SK-N-SH (cell line): ENCODE results near the gene PPP2R2B. TPM values are rescaled to one million over a fixed set of nuclear protein-coding genes. Genes with fewer than 3 reads are reported as not detected.

ENCODE experiments used
- CTCF ChIA-PET: fragments of 300-600, 350-600 bp; formaldehyde crosslinking; extraction: SDS; loops from one replicate; lab custom pipeline; 2021; lab: Yijun Ruan, JAX
- POLR2A ChIA-PET: fragments of 350-600 bp; sonication (Branson Sonifier 250); formaldehyde crosslinking; extraction: SDS; loops from one replicate; lab custom pipeline; 2020; ENCODE audit warnings: antibody characterized with exemption, inconsistent platforms; lab: Yijun Ruan, JAX
- DNase-seq: peaks from one replicate; pipeline ENCODE4 v3.0.0; 2012
- H2AFZ ChIP-seq: fragments of 200-600 bp; sonication (generic); 2 replicates; pipeline ENCODE4 v1.8.1; 2016; ENCODE audit warnings: antibody characterized with exemption, mild to moderate bottlenecking, low read depth
- H3F3A ChIP-seq: fragments of 200-600 bp; sonication (generic); replicated peaks from 2 replicates; pipeline ENCODE3; 2016; ENCODE audit warnings: antibody characterized with exemption, mild to moderate bottlenecking; ENCODE audit not compliant: insufficient read depth
- H3K27ac ChIP-seq, 2 experiments: fragments of 200-500 bp in 1 of 2; fragments of 200-600 bp in 1 of 2; sonication (Bioruptor generic) in 1 of 2; sonication (generic), shearing (Covaris generic) in 1 of 2; 2 replicates each; pipeline versions ENCODE4 v1.5.1 to v1.6.1; 2014 to 2016; ENCODE audit warnings: low read depth in 2 of 2, inconsistent platforms in 1 of 2, low read length in 1 of 2, mild to moderate bottlenecking in 1 of 2, mixed read lengths in 1 of 2
- H3K27me3 ChIP-seq: fragments of 200-600 bp; sonication (generic), shearing (Covaris generic); 2 replicates; pipeline ENCODE4 v1.6.1; 2016; ENCODE audit warnings: mixed run types; ENCODE audit not compliant: insufficient read depth
- H3K36me3 ChIP-seq, 2 experiments: fragments of 200-500 bp in 1 of 2; fragments of 200-600 bp in 1 of 2; sonication (Bioruptor generic) in 1 of 2; sonication (generic) in 1 of 2; replicated peaks in 1 of 2; 2 replicates each; pipeline versions ENCODE3 to v1.5.1; 2014 to 2016; ENCODE audit warnings: low read length in 1 of 2, mild to moderate bottlenecking in 1 of 2; ENCODE audit not compliant: insufficient read depth in 2 of 2, control insufficient read depth in 1 of 2
- H3K4me1 ChIP-seq, 2 experiments: fragments of 200-500 bp in 1 of 2; fragments of 200-600 bp in 1 of 2; sonication (Bioruptor generic) in 1 of 2; sonication (generic), shearing (Covaris generic) in 1 of 2; 2 replicates each; pipeline versions ENCODE4 v1.5.1 to v1.6.1; 2014 to 2016; ENCODE audit warnings: low read depth in 1 of 2, low read length in 1 of 2, mixed run types in 1 of 2; ENCODE audit not compliant: insufficient read depth in 2 of 2, control insufficient read depth in 1 of 2
- H3K4me2 ChIP-seq: fragments of 200-600 bp; sonication (generic), shearing (Covaris generic); 2 replicates; pipeline ENCODE4 v1.6.1; 2017; ENCODE audit warnings: mixed run types
- H3K4me3 ChIP-seq, 2 experiments: fragments of 200-500 bp in 1 of 2; fragments of 200-600 bp in 1 of 2; sonication (Bioruptor generic) in 1 of 2; sonication (generic), shearing (Covaris generic) in 1 of 2; 2 replicates each; pipeline versions ENCODE4 v1.5.1 to v1.8.1; 2014 to 2016; ENCODE audit warnings: low read depth in 2 of 2, inconsistent platforms in 1 of 2, low read length in 1 of 2, mild to moderate bottlenecking in 1 of 2, mixed read lengths in 1 of 2, moderate library complexity in 1 of 2
- H3K79me2 ChIP-seq: fragments of 200-600 bp; sonication (generic); 2 replicates; pipeline ENCODE4 v1.8.1; 2017; ENCODE audit warnings: mild to moderate bottlenecking; ENCODE audit not compliant: insufficient read depth
- H3K9ac ChIP-seq: fragments of 200-600 bp; sonication (generic); 2 replicates; pipeline ENCODE4 v1.6.1; 2017; ENCODE audit warnings: mixed run types
- H3K9me2 ChIP-seq: fragments of 200-600 bp; sonication (generic); 2 replicates; pipeline ENCODE4 v1.6.1; 2017; ENCODE audit warnings: mixed run types
- H3K9me3 ChIP-seq: fragments of 200-600 bp; sonication (generic); 2 replicates; pipeline ENCODE4 v1.6.1; 2017; ENCODE audit warnings: mixed run types, mild to moderate bottlenecking, moderate library complexity
- H4K20me1 ChIP-seq: fragments of 200-600 bp; sonication (generic); 2 replicates; pipeline ENCODE4 v1.6.1; 2017; ENCODE audit warnings: mild to moderate bottlenecking, mixed run types; ENCODE audit not compliant: insufficient read depth
- ELF1 ChIP-seq: IDR thresholded peaks from 2 replicates; pipeline ENCODE4 v1.4.0; 2012
- FOSL2 ChIP-seq: IDR thresholded peaks from 2 replicates; pipeline ENCODE4 v1.4.0; 2012; ENCODE audit warnings: low read depth, mild to moderate bottlenecking, moderate library complexity, borderline replicate concordance
- FOXJ3 ChIP-seq: sonication (generic); formaldehyde crosslinking; IDR thresholded peaks from 2 replicates; pipeline ENCODE4 v1.5.1; 2020; ENCODE audit warnings: mild to moderate bottlenecking, missing genetic modification reagents
- GABPA ChIP-seq: IDR thresholded peaks from 2 replicates; pipeline ENCODE4 v1.4.0; 2012; ENCODE audit warnings: low read depth, mild to moderate bottlenecking
- GATA2 ChIP-seq: sonication (generic); formaldehyde crosslinking; IDR thresholded peaks from 2 replicates; pipeline ENCODE4 v1.5.0; 2020; ENCODE audit warnings: mild to moderate bottlenecking, missing genetic modification reagents
- NRF1 ChIP-seq: IDR thresholded peaks from 2 replicates; pipeline ENCODE4 v1.6.1; 2012; ENCODE audit warnings: low read depth, mild to moderate bottlenecking, low read length
- POLR2AphosphoS5 ChIP-seq: IDR thresholded peaks from 2 replicates; pipeline ENCODE4 v1.6.1; 2012; ENCODE audit warnings: low read depth, low read length
- RXRA ChIP-seq: IDR thresholded peaks from 2 replicates; pipeline ENCODE4 v1.4.0; 2012; ENCODE audit warnings: low read depth, mild to moderate bottlenecking, borderline replicate concordance
- SMC3 ChIP-seq: IDR thresholded peaks from 2 replicates; pipeline ENCODE4 v1.6.1; 2012; ENCODE audit warnings: low read depth, low read length, improper control_type of control experiment
- TAF1 ChIP-seq: IDR thresholded peaks from 2 replicates; pipeline ENCODE4 v1.6.1; 2012; ENCODE audit warnings: low read depth, mild to moderate bottlenecking, low read length, moderate library complexity, borderline replicate concordance
- TCF12 ChIP-seq: IDR thresholded peaks from 2 replicates; pipeline ENCODE4 v1.4.0; 2012
- TEAD4 ChIP-seq: IDR thresholded peaks from 2 replicates; pipeline ENCODE4 v1.4.0; 2012; ENCODE audit warnings: mild to moderate bottlenecking, borderline replicate concordance; ENCODE audit not compliant: insufficient read depth
- USF1 ChIP-seq: IDR thresholded peaks from 2 replicates; pipeline ENCODE4 v1.4.0; 2012; ENCODE audit warnings: low read depth, borderline replicate concordance
- ZBTB33 ChIP-seq: IDR thresholded peaks from 2 replicates; pipeline ENCODE4 v1.4.0; 2012; ENCODE audit warnings: low read depth, borderline replicate concordance
- WGBS: methylation state at CpG from one replicate; pipeline ENCODE4 v1.1.6; 2017; ENCODE audit warnings: low lambda C conversion rate; 5-methylcytosine and 5-hydroxymethylcytosine counted together
- polyA plus RNA-seq, 3 experiments: library from polyadenylated mRNA; depleted of rRNA; stranded (reverse); fragments of >200 nt; gene quantifications; 2 replicates each; pipeline ENCODE4 v1.2.3, GENCODE V29; 2012
- TF ChIP-seq, protein P1 (sequence below): IDR thresholded peaks from 2 replicates; pipeline ENCODE4 v1.6.1; 2012; ENCODE audit warnings: mild to moderate bottlenecking, low read depth, low read length, moderate library complexity
- TF ChIP-seq, protein P2 (sequence below): fragments of 150-350 bp; IDR thresholded peaks from 2 replicates; pipeline ENCODE4 v1.6.1; 2016; ENCODE audit warnings: mild to moderate bottlenecking, low read depth, low read length

The PPP2R2B gene
- polyA plus RNA-seq, 1 of the 3 experiments (the other 2 are of a cell fraction): 11.4 TPM

DNA sequence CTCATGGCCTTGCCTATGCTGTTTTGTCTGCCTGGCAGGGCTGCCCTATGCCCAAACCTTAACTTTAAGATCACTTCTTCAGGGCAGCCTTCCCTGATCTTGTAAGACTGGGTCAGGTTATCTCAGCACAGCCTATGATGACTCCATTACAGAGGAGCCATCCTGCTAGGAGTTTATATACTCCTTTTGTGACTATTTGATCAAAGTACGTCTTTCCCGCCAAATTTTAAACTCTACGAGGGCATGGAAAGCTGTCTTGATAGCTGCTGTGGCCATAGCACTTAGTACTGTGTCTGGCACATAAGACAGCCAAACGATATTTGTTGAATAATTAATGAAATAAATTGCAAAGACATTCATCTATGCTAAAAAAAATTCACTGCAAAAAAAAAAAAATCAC is 60.6 kb downstream of the PPP2R2B start (continued):
- TF ChIP-seq USF1: no peak

DNA sequence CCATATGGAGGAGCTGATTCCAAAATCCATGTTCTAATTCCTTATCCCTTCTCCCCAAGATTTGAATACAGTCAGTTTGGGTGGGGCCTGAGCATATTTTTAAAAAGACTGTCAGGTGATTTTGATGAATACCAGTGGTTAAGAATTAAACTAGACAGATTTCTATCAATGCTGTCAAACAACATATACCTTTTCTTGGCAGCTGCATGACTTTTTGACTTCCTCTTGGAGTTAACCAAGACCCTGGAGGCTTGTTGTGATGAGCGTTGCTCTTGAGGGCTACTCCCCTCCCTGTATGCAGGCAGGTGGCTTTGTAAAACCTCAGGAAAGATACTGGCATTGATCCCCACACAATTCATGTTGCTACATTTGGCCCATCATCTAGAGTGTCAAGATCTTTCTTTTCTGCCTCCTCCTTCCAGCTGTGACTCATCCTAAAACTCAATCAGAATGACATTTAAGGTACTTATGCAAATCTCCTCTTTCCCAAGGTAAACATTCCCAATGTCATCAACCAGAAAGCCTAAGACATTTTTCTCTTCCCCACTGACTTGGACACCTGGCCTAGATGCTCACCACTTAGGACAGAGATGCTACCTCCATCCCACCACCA is 61.7 kb downstream of the PPP2R2B start:
- POLR2A ChIA-PET: no interaction called here
- H3K9me2 ChIP-seq: no peaks in the 10 kb centered on the region
- DNase-seq: no peak
- no peak overlapping the region for H3K4me3 ChIP-seq
- H3K4me2 ChIP-seq: no peak overlapping the region
- H3F3A ChIP-seq: no peaks in the 10 kb centered on the region
- H2AFZ ChIP-seq: no peak overlapping the region
- 80% methylated on average over 1 of the region's 1 CpG for WGBS
- no peaks in the 10 kb centered on the region for H3K4me1 ChIP-seq
- CTCF ChIA-PET: interaction anchor here (1.6 kb wide), 1 partner anchor 23 kb away, joined by 3 read pairs; no protein-coding TSS in a partner anchor
- H3K27me3 ChIP-seq: no peaks in the 10 kb centered on the region
- H3K9me3 ChIP-seq: no peaks in the 10 kb centered on the region
- no peaks in the 10 kb centered on the region for H4K20me1 ChIP-seq
- no peak overlapping the region for H3K27ac ChIP-seq
- H3K79me2 ChIP-seq: no peaks in the 10 kb centered on the region
- no peaks in the 10 kb centered on the region for H3K36me3 ChIP-seq
- no peak for TF ChIP-seq ELF1
- TF ChIP-seq ZBTB33: no peak
- TF ChIP-seq POLR2AphosphoS5: no peak
- TF ChIP-seq GATA2 (CRISPR knock-in tag): no peak
- no peak overlapping the region for H3K9ac ChIP-seq

DNA sequence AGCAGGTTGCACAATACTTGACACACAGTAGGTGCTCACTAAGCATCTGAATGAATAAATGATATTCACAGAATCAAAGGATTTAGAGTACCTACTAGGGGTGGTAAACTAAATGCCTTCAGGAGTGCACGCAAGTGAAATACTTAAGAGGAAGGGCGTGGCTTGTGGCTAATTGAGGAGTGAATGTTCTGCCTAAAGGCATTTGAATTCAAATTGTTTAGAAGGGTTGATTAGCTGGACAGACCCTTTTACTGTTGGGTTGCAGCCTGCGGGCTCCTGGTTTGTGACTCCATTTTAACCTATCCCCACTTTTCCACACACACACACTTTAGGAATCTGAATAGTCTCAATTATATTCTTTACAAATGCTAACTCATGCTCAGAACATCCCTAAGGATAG is 63.1 kb downstream of the PPP2R2B start:
- Histone ChIP-seq H3K4me2 (no peak overlapping the region), H3K36me3 (no peaks in the 10 kb centered on the region), H2AFZ (no peak overlapping the region), H3K4me3 (no peak overlapping the region), H3F3A (no peaks in the 10 kb centered on the region), H3K9ac (no peak overlapping the region), H3K79me2 (no peaks in the 10 kb centered on the region), H3K4me1 (no peaks in the 10 kb centered on the region), H3K27ac (no peak overlapping the region), H3K9me2 (no peaks in the 10 kb centered on the region), H3K9me3 (no peaks in the 10 kb centered on the region), H3K27me3 (no peaks in the 10 kb centered on the region), H4K20me1 (no peaks in the 10 kb centered on the region)
- CTCF ChIA-PET: interaction anchor here (0.6 kb wide), 1 partner anchor 18 kb away, joined by 3 read pairs; no protein-coding TSS in a partner anchor
- POLR2A ChIA-PET: no interaction called here
- no peak for DNase-seq
- WGBS: 78% methylated on average over 3 of the region's 3 CpGs
- TF ChIP-seq TEAD4 (no peak), FOXJ3 (CRISPR knock-in tag) (no peak), FOSL2 (no peak), ZBTB33 (no peak), TAF1 (no peak), TCF12 (no peak), NRF1 (no peak), GABPA (no peak), RXRA (no peak), SMC3 (no peak)
- TF ChIP-seq, protein P1, sequence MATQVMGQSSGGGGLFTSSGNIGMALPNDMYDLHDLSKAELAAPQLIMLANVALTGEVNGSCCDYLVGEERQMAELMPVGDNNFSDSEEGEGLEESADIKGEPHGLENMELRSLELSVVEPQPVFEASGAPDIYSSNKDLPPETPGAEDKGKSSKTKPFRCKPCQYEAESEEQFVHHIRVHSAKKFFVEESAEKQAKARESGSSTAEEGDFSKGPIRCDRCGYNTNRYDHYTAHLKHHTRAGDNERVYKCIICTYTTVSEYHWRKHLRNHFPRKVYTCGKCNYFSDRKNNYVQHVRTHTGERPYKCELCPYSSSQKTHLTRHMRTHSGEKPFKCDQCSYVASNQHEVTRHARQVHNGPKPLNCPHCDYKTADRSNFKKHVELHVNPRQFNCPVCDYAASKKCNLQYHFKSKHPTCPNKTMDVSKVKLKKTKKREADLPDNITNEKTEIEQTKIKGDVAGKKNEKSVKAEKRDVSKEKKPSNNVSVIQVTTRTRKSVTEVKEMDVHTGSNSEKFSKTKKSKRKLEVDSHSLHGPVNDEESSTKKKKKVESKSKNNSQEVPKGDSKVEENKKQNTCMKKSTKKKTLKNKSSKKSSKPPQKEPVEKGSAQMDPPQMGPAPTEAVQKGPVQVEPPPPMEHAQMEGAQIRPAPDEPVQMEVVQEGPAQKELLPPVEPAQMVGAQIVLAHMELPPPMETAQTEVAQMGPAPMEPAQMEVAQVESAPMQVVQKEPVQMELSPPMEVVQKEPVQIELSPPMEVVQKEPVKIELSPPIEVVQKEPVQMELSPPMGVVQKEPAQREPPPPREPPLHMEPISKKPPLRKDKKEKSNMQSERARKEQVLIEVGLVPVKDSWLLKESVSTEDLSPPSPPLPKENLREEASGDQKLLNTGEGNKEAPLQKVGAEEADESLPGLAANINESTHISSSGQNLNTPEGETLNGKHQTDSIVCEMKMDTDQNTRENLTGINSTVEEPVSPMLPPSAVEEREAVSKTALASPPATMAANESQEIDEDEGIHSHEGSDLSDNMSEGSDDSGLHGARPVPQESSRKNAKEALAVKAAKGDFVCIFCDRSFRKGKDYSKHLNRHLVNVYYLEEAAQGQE: no peak
- TF ChIP-seq, protein P2, sequence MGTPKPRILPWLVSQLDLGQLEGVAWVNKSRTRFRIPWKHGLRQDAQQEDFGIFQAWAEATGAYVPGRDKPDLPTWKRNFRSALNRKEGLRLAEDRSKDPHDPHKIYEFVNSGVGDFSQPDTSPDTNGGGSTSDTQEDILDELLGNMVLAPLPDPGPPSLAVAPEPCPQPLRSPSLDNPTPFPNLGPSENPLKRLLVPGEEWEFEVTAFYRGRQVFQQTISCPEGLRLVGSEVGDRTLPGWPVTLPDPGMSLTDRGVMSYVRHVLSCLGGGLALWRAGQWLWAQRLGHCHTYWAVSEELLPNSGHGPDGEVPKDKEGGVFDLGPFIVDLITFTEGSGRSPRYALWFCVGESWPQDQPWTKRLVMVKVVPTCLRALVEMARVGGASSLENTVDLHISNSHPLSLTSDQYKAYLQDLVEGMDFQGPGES: no peak
